ENCODE measurements around the gene MYH15.

GRCh38 chr3:108352176-108352575, 158.2 kb downstream of the MYH15 start:
- TF ChIP-seq CTCF (conservative IDR thresholded peaks at IDR 0.05 in 1 of 2, IDR thresholded peaks at IDR 0.05 in 1 of 2; ENCODE audit: extremely low read depth in 1 of 2, insufficient read depth in 1 of 2, low read depth in 1 of 2, low read length in 2 of 2) = no peak
- no peak for TF ChIP-seq EZH2 (IDR thresholded peaks at IDR 0.05; ENCODE audit: borderline replicate concordance, low read length)

Data from mammary epithelial cell (primary cell).